ENCODE data around the gene RP2. TPM values are rescaled to one million over a fixed set of nuclear protein-coding genes. Genes with fewer than 3 reads are reported as not detected.

Gene RP2
- total and polyA plus RNA-seq, 5 donors from 2014 or later, result 3.6 to 7.2 (median 5.2) TPM

- Mint-ChIP-seq H3K9me3 (no peaks in the 10 kb centered on the region), H3K4me1 (peaks cover 0 to 5% (median 4%) of the 10 kb centered on the region in 4 donors), H3K36me3 (no peaks in the 10 kb centered on the region), H3K27ac (no peak overlapping the region), H3K4me3 (no peak overlapping the region), H3K27me3 (no peaks in the 10 kb centered on the region)
- no peak overlapping the region for H3K27ac ChIP-seq (ENCODE audit: insufficient read depth, low read length, poor library complexity, severe bottlenecking)
- ATAC-seq (ENCODE audit: low read depth in 2 of 2), result no peak
- H3K36me3 ChIP-seq (ENCODE audit: control insufficient read depth, insufficient read depth, low read length), result peaks cover 4% of the 10 kb centered on the region
- DNase-seq, result no peak
- no peaks in the 10 kb centered on the region for H3K27me3 ChIP-seq (ENCODE audit: control insufficient read depth, insufficient read depth, low read length)
- no peak overlapping the region for H3K4me3 ChIP-seq (ENCODE audit: low read depth, low read length)
- H3K4me1 ChIP-seq (ENCODE audit: control insufficient read depth, insufficient read depth, low read length, poor library complexity, severe bottlenecking), result no peaks in the 10 kb centered on the region
- H3K9me3 ChIP-seq (ENCODE audit: control insufficient read depth in 2 of 2, low read length in 2 of 2), result no peaks in the 10 kb centered on the region
Observed at GRCh38 chrX:46876901-46877300, 40.1 kb downstream of the RP2 start.

GRCh38 chrX:46882266-46882665, 45.4 kb downstream of the RP2 start:
- Histone ChIP-seq H3K9me3 (ENCODE audit: control insufficient read depth in 2 of 2, low read length in 2 of 2) (no peaks in the 10 kb centered on the region), H3K27me3 (ENCODE audit: control insufficient read depth, insufficient read depth, low read length) (no peaks in the 10 kb centered on the region), H3K4me1 (ENCODE audit: control insufficient read depth, insufficient read depth, low read length, poor library complexity, severe bottlenecking) (no peaks in the 10 kb centered on the region), H3K4me3 (ENCODE audit: low read depth, low read length) (no peak overlapping the region), H3K27ac (ENCODE audit: insufficient read depth, low read length, poor library complexity, severe bottlenecking) (no peak overlapping the region), H3K36me3 (ENCODE audit: control insufficient read depth, insufficient read depth, low read length) (peaks cover 4% of the 10 kb centered on the region)
- H3K27ac Mint-ChIP-seq, result no peak overlapping the region
- DNase-seq, result no peak
- peaks cover 5% of the 10 kb centered on the region for H3K36me3 Mint-ChIP-seq
- H3K4me3 Mint-ChIP-seq, result no peak overlapping the region
- no peak for ATAC-seq (ENCODE audit: low read depth in 2 of 2)
- no peaks in the 10 kb centered on the region for H3K4me1 Mint-ChIP-seq
- no peaks in the 10 kb centered on the region for H3K27me3 Mint-ChIP-seq
- no peaks in the 10 kb centered on the region for H3K9me3 Mint-ChIP-seq

GRCh38 chrX:46884799-46885198, 48.0 kb downstream of the RP2 start:
- Mint-ChIP-seq H3K27ac (peak overlapping the region in 1 of 3 donors; percentile 52), H3K36me3 (peaks cover 8% of the 10 kb centered on the region), H3K4me1 (no peaks in the 10 kb centered on the region), H3K4me3 (no peak overlapping the region), H3K9me3 (no peaks in the 10 kb centered on the region), H3K27me3 (no peaks in the 10 kb centered on the region)
- Histone ChIP-seq H3K9me3 (ENCODE audit: control insufficient read depth in 2 of 2, low read length in 2 of 2) (no peaks in the 10 kb centered on the region), H3K4me3 (ENCODE audit: low read depth, low read length) (no peak overlapping the region), H3K36me3 (ENCODE audit: control insufficient read depth, insufficient read depth, low read length) (peaks cover 4% of the 10 kb centered on the region), H3K4me1 (ENCODE audit: control insufficient read depth, insufficient read depth, low read length, poor library complexity, severe bottlenecking) (no peaks in the 10 kb centered on the region), H3K27ac (ENCODE audit: insufficient read depth, low read length, poor library complexity, severe bottlenecking) (no peak overlapping the region), H3K27me3 (ENCODE audit: control insufficient read depth, insufficient read depth, low read length) (no peaks in the 10 kb centered on the region)
- no peak for ATAC-seq (ENCODE audit: low read depth in 2 of 2)
- DNase-seq, result no peak

GRCh38 chrX:46898207-46898606, 61.4 kb downstream of the RP2 start:
- Mint-ChIP-seq H3K9me3 (peaks cover 0 to 1% (median 0%) of the 10 kb centered on the region in 7 donors), H3K4me3 (no peak overlapping the region), H3K27me3 (peaks cover 20% of the 10 kb centered on the region), H3K36me3 (no peaks in the 10 kb centered on the region), H3K27ac (no peak overlapping the region), H3K4me1 (no peaks in the 10 kb centered on the region)
- H3K27ac ChIP-seq (ENCODE audit: insufficient read depth, low read length, poor library complexity, severe bottlenecking), result no peak overlapping the region
- H3K9me3 ChIP-seq (ENCODE audit: control insufficient read depth in 2 of 2, low read length in 2 of 2), result no peaks in the 10 kb centered on the region
- DNase-seq (no peak), ATAC-seq (ENCODE audit: low read depth in 2 of 2) (no peak)
- no peak overlapping the region for H3K4me3 ChIP-seq (ENCODE audit: low read depth, low read length)
- no peaks in the 10 kb centered on the region for H3K4me1 ChIP-seq (ENCODE audit: control insufficient read depth, insufficient read depth, low read length, poor library complexity, severe bottlenecking)
- no peaks in the 10 kb centered on the region for H3K36me3 ChIP-seq (ENCODE audit: control insufficient read depth, insufficient read depth, low read length)
- H3K27me3 ChIP-seq (ENCODE audit: control insufficient read depth, insufficient read depth, low read length), result no peaks in the 10 kb centered on the region

- no peak overlapping the region for H3K4me3 ChIP-seq (ENCODE audit: low read depth, low read length)
- H3K27me3 ChIP-seq (ENCODE audit: control insufficient read depth, insufficient read depth, low read length), result peaks cover 2% of the 10 kb centered on the region
- peaks cover 4% of the 10 kb centered on the region for H3K4me1 ChIP-seq (ENCODE audit: control insufficient read depth, insufficient read depth, low read length, poor library complexity, severe bottlenecking)
- no peaks in the 10 kb centered on the region for H3K36me3 Mint-ChIP-seq
- no peaks in the 10 kb centered on the region for H3K9me3 Mint-ChIP-seq
- peaks cover 35% of the 10 kb centered on the region for H3K27me3 Mint-ChIP-seq
- H3K27ac ChIP-seq (ENCODE audit: insufficient read depth, low read length, poor library complexity, severe bottlenecking), result no peak overlapping the region
- H3K9me3 ChIP-seq (ENCODE audit: control insufficient read depth in 2 of 2, low read length in 2 of 2), result no peaks in the 10 kb centered on the region
- H3K36me3 ChIP-seq (ENCODE audit: control insufficient read depth, insufficient read depth, low read length), result no peaks in the 10 kb centered on the region
- peak; percentile 74 to 79 for ATAC-seq (ENCODE audit: low read depth in 2 of 2)
- no peak overlapping the region for H3K27ac Mint-ChIP-seq
- H3K4me1 Mint-ChIP-seq, result peaks cover 0 to 3% (median 0%) of the 10 kb centered on the region in 4 donors
- no peak overlapping the region for H3K4me3 Mint-ChIP-seq
- peak; percentile 7 to 64 (median 31) for DNase-seq
Observed at GRCh38 chrX:46903458-46904242, 66.8 kb downstream of the RP2 start.

- H3K27ac Mint-ChIP-seq, result no peak overlapping the region
- no peaks in the 10 kb centered on the region for H3K36me3 Mint-ChIP-seq
- Histone ChIP-seq H3K4me3 (ENCODE audit: low read depth, low read length) (no peak overlapping the region), H3K27me3 (ENCODE audit: control insufficient read depth, insufficient read depth, low read length) (peaks cover 2% of the 10 kb centered on the region), H3K27ac (ENCODE audit: insufficient read depth, low read length, poor library complexity, severe bottlenecking) (no peak overlapping the region), H3K36me3 (ENCODE audit: control insufficient read depth, insufficient read depth, low read length) (no peaks in the 10 kb centered on the region), H3K4me1 (ENCODE audit: control insufficient read depth, insufficient read depth, low read length, poor library complexity, severe bottlenecking) (peaks cover 4% of the 10 kb centered on the region), H3K9me3 (ENCODE audit: control insufficient read depth in 2 of 2, low read length in 2 of 2) (no peaks in the 10 kb centered on the region)
- ATAC-seq (ENCODE audit: low read depth in 2 of 2), result no peak
- no peaks in the 10 kb centered on the region for H3K9me3 Mint-ChIP-seq
- H3K4me3 Mint-ChIP-seq, result no peak overlapping the region
- no peak for DNase-seq
- peaks cover 0 to 3% (median 0%) of the 10 kb centered on the region in 4 donors for H3K4me1 Mint-ChIP-seq
- peaks cover 40% of the 10 kb centered on the region for H3K27me3 Mint-ChIP-seq
Observed at GRCh38 chrX:46904626-46905025, 67.8 kb downstream of the RP2 start.

GRCh38 chrX:46910415-46910814, 73.6 kb downstream of the RP2 start:
- Mint-ChIP-seq H3K4me1 (peaks cover 0 to 11% (median 7%) of the 10 kb centered on the region in 4 donors), H3K4me3 (peak overlapping the region in 1 of 4 donors; percentile 2), H3K27me3 (peaks cover 45% of the 10 kb centered on the region), H3K36me3 (no peaks in the 10 kb centered on the region), H3K27ac (no peak overlapping the region), H3K9me3 (peaks cover 0 to 3% (median 0%) of the 10 kb centered on the region in 7 donors)
- Histone ChIP-seq H3K27ac (ENCODE audit: insufficient read depth, low read length, poor library complexity, severe bottlenecking) (no peak overlapping the region), H3K36me3 (ENCODE audit: control insufficient read depth, insufficient read depth, low read length) (no peaks in the 10 kb centered on the region), H3K4me3 (ENCODE audit: low read depth, low read length) (no peak overlapping the region), H3K4me1 (ENCODE audit: control insufficient read depth, insufficient read depth, low read length, poor library complexity, severe bottlenecking) (peaks cover 6% of the 10 kb centered on the region), H3K27me3 (ENCODE audit: control insufficient read depth, insufficient read depth, low read length) (peaks cover 21% of the 10 kb centered on the region), H3K9me3 (ENCODE audit: control insufficient read depth in 2 of 2, low read length in 2 of 2) (no peaks in the 10 kb centered on the region)
- DNase-seq (no peak), ATAC-seq (ENCODE audit: low read depth in 2 of 2) (no peak)

- H3K27ac Mint-ChIP-seq, result no peak within 1 kb of the TSS
- peaks cover 58% of the 10 kb centered on the region for H3K27me3 Mint-ChIP-seq
Observed at GRCh38 chrX:46912098-46912602, 75.3 kb downstream of the RP2 start, which contains the start of gene JADE3. Gene JADE3 (plus strand): TSS chrX:46912421. CDS start chrX:46984895, 72,474 bp downstream.

More at GRCh38 chrX:46912098-46912602, 75.3 kb downstream of the RP2 start, which contains the start of gene JADE3:
- no peaks in the 10 kb centered on the region for H3K36me3 Mint-ChIP-seq
- Histone ChIP-seq H3K9me3 (ENCODE audit: control insufficient read depth in 2 of 2, low read length in 2 of 2) (no peaks in the 10 kb centered on the region), H3K27ac (ENCODE audit: insufficient read depth, low read length, poor library complexity, severe bottlenecking) (no peak within 1 kb of the TSS), H3K4me1 (ENCODE audit: control insufficient read depth, insufficient read depth, low read length, poor library complexity, severe bottlenecking) (peaks cover 6% of the 10 kb centered on the region), H3K36me3 (ENCODE audit: control insufficient read depth, insufficient read depth, low read length) (no peaks in the 10 kb centered on the region), H3K27me3 (ENCODE audit: control insufficient read depth, insufficient read depth, low read length) (peaks cover 35% of the 10 kb centered on the region), H3K4me3 (ENCODE audit: low read depth, low read length) (no peak within 1 kb of the TSS)
- ATAC-seq (ENCODE audit: low read depth in 2 of 2) (peak in 1 of 2 donors; percentile 37), DNase-seq (peak in 1 of 3 donors; percentile 15)
- peaks cover 0 to 11% (median 7%) of the 10 kb centered on the region in 4 donors for H3K4me1 Mint-ChIP-seq
- peaks cover 0 to 3% (median 0%) of the 10 kb centered on the region in 7 donors for H3K9me3 Mint-ChIP-seq
- peak within 1 kb of the TSS; percentile 70 to 82 (median 76) for H3K4me3 Mint-ChIP-seq
